HEK293 (cell line): Measurements from ENCODE around the gene TANK.
A peak's percentile ranks its signal among the peaks of the same experiment; 100 is the strongest.

ENCODE experiments used
- CTCF ChIP-seq: fragments of 450-650 bp; formaldehyde crosslinking; IDR thresholded peaks from 2 replicates; pipeline ENCODE4 v1.5.1; 2016; ENCODE audit warnings: missing biosample characterization, missing genetic modification characterization
- EGR2 ChIP-seq: fragments of 450-650 bp; formaldehyde crosslinking; IDR thresholded peaks from 2 replicates; pipeline ENCODE4 v1.5.1; 2016; ENCODE audit warnings: low read depth, missing biosample characterization, missing genetic modification characterization
- ELK4 ChIP-seq: IDR thresholded peaks from 2 replicates; pipeline ENCODE4 v1.6.1; 2011; ENCODE audit warnings: mild to moderate bottlenecking, low read depth, low read length, borderline replicate concordance
- KLF16 ChIP-seq: fragments of 450-650 bp; formaldehyde crosslinking; IDR thresholded peaks from 2 replicates; pipeline ENCODE4 v1.5.1; 2017; ENCODE audit warnings: missing biosample characterization, missing genetic modification characterization
- OSR2 ChIP-seq: fragments of 450-650 bp; formaldehyde crosslinking; IDR thresholded peaks from 2 replicates; pipeline ENCODE4 v1.5.1; 2016; ENCODE audit warnings: missing biosample characterization, missing genetic modification characterization
- PRDM2 ChIP-seq: fragments of 450-650 bp; formaldehyde crosslinking; IDR thresholded peaks from 2 replicates; pipeline ENCODE4 v1.5.1; 2016; ENCODE audit warnings: missing biosample characterization, missing genetic modification characterization, borderline replicate concordance
- SCRT2 ChIP-seq: fragments of 450-650 bp; formaldehyde crosslinking; IDR thresholded peaks from 2 replicates; pipeline ENCODE4 v1.5.1; 2016; ENCODE audit warnings: missing biosample characterization, missing genetic modification characterization
- YY1 ChIP-seq: fragments of 450-650 bp; formaldehyde crosslinking; IDR thresholded peaks from 2 replicates; pipeline ENCODE4 v1.5.1; 2018; ENCODE audit warnings: missing biosample characterization, missing genetic modification characterization
- ZBTB44 ChIP-seq: fragments of 450-650 bp; IDR thresholded peaks from 2 replicates; pipeline ENCODE4 v1.5.1; 2018; ENCODE audit warnings: missing biosample characterization, mild to moderate bottlenecking, missing genetic modification characterization
- ZEB2 ChIP-seq: fragments of 450-650 bp; formaldehyde crosslinking; IDR thresholded peaks from 2 replicates; pipeline ENCODE4 v1.5.1; 2016; ENCODE audit warnings: missing biosample characterization, missing genetic modification characterization
- ZNF112 ChIP-seq: fragments of 450-650 bp; formaldehyde crosslinking; IDR thresholded peaks from 2 replicates; pipeline ENCODE4 v1.5.0; 2017; ENCODE audit warnings: missing biosample characterization, missing genetic modification characterization
- ZNF132 ChIP-seq: fragments of 450-650 bp; formaldehyde crosslinking; IDR thresholded peaks from 2 replicates; pipeline ENCODE4 v1.5.1; 2017; ENCODE audit warnings: missing biosample characterization, missing genetic modification characterization, borderline replicate concordance
- ZNF138 ChIP-seq: fragments of 450-650 bp; formaldehyde crosslinking; IDR thresholded peaks from 2 replicates; pipeline ENCODE4 v1.5.1; 2016; ENCODE audit warnings: missing biosample characterization, missing genetic modification characterization, borderline replicate concordance
- ZNF140 ChIP-seq: fragments of 450-650 bp; formaldehyde crosslinking; IDR thresholded peaks from 2 replicates; pipeline ENCODE4 v1.5.1; 2016; ENCODE audit warnings: missing biosample characterization, missing genetic modification characterization
- ZNF184 ChIP-seq: fragments of 450-650 bp; IDR thresholded peaks from 2 replicates; pipeline ENCODE4 v1.5.1; 2018; ENCODE audit warnings: missing biosample characterization, mild to moderate bottlenecking, missing genetic modification characterization
- ZNF23 ChIP-seq: fragments of 450-650 bp; formaldehyde crosslinking; IDR thresholded peaks from 2 replicates; pipeline ENCODE4 v1.5.1; 2016; ENCODE audit warnings: missing biosample characterization, missing genetic modification characterization, borderline replicate concordance
- ZNF266 ChIP-seq: fragments of 450-650 bp; formaldehyde crosslinking; IDR thresholded peaks from 2 replicates; pipeline ENCODE4 v1.5.1; 2016; ENCODE audit warnings: missing biosample characterization, missing genetic modification characterization, low read depth
- ZNF335 ChIP-seq: fragments of 450-650 bp; formaldehyde crosslinking; conservative IDR thresholded peaks from 2 replicates; pipeline ENCODE4 v1.5.1; 2016; ENCODE audit warnings: missing biosample characterization, missing genetic modification characterization
- ZNF341 ChIP-seq: fragments of 450-650 bp; formaldehyde crosslinking; IDR thresholded peaks from 2 replicates; pipeline ENCODE4; 2016; ENCODE audit warnings: low read depth, missing biosample characterization, missing genetic modification characterization
- ZNF350 ChIP-seq: fragments of 450-650 bp; formaldehyde crosslinking; IDR thresholded peaks from 2 replicates; pipeline ENCODE4 v1.5.0; 2017; ENCODE audit warnings: missing biosample characterization, mild to moderate bottlenecking, missing genetic modification characterization
- ZNF366 ChIP-seq: fragments of 450-650 bp; formaldehyde crosslinking; conservative IDR thresholded peaks from 2 replicates; pipeline ENCODE4 v1.5.1; 2016; ENCODE audit warnings: missing biosample characterization, missing genetic modification characterization
- ZNF530 ChIP-seq: fragments of 450-650 bp; formaldehyde crosslinking; IDR thresholded peaks from 2 replicates; pipeline ENCODE4 v1.5.1; 2016; ENCODE audit warnings: low read depth, missing biosample characterization, missing genetic modification characterization
- ZNF600 ChIP-seq: fragments of 450-650 bp; formaldehyde crosslinking; IDR thresholded peaks from 2 replicates; pipeline ENCODE4 v1.5.1; 2016; ENCODE audit warnings: missing biosample characterization, missing genetic modification characterization
- ZNF660 ChIP-seq: fragments of 450-650 bp; IDR thresholded peaks from 2 replicates; pipeline ENCODE4 v1.5.1; 2018; ENCODE audit warnings: missing biosample characterization, mild to moderate bottlenecking, missing genetic modification characterization
- ZNF747 ChIP-seq: fragments of 450-650 bp; formaldehyde crosslinking; IDR thresholded peaks from 2 replicates; pipeline ENCODE4 v1.5.1; 2016; ENCODE audit warnings: missing biosample characterization, missing genetic modification characterization
- ZNF76 ChIP-seq: fragments of 450-650 bp; formaldehyde crosslinking; IDR thresholded peaks from 2 replicates; pipeline ENCODE4; 2016; ENCODE audit warnings: low read depth, missing biosample characterization, missing genetic modification characterization, borderline replicate concordance
- ZXDB ChIP-seq: fragments of 450-650 bp; formaldehyde crosslinking; IDR thresholded peaks from 2 replicates; pipeline ENCODE4 v1.5.1; 2016; ENCODE audit warnings: missing biosample characterization, missing genetic modification characterization
- TF ChIP-seq, protein P1 (sequence below): fragments of 450-650 bp; formaldehyde crosslinking; IDR thresholded peaks from 2 replicates; pipeline ENCODE4 v1.5.1; 2016; ENCODE audit warnings: missing biosample characterization, missing genetic modification characterization

The TANK gene

DNA sequence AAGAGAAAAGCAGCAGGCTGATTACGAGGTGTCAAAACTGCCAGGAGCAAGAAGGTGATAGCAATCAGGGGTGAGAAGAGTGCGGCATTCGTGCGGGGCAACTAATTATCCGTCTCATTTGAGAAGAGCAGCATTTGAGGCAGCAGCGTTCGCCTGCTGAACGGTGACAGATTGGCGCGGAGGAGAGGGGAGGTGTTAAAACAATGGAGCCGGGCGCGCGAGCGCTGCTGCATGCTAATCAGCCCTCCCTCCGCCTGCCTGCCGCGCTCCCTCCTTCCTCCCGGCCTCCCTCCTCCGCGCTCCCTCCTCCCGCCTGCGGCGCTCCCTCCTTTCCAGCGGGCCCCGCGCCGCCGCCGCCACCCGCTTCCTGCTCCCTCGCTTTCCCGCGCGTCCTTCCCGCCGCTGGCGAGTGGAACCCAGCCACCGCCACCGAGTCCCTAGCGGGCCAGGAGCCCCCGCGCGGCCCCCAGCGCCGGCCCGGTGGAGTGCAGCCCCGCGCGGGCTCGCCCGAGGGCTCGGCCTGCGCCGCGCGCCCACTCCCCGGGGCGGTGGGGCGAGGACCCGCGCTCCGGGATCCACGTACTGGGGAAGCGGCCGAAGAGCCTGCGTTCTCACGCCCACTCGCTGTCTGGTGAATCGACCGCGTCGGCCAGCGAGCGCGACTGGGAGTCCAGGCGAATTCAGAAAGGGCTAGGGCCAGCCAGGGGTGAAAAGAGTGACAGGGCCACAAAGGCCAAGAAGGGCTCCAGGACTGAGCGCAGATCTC is 78.5 kb downstream of the TANK start (continued):
- TF ChIP-seq ZNF140 (tag by site-specific recombination) = no peak
- TF ChIP-seq ZNF132 (tag by site-specific recombination) = no peak
- TF ChIP-seq SCRT2 = no peak
- TF ChIP-seq, protein P1, sequence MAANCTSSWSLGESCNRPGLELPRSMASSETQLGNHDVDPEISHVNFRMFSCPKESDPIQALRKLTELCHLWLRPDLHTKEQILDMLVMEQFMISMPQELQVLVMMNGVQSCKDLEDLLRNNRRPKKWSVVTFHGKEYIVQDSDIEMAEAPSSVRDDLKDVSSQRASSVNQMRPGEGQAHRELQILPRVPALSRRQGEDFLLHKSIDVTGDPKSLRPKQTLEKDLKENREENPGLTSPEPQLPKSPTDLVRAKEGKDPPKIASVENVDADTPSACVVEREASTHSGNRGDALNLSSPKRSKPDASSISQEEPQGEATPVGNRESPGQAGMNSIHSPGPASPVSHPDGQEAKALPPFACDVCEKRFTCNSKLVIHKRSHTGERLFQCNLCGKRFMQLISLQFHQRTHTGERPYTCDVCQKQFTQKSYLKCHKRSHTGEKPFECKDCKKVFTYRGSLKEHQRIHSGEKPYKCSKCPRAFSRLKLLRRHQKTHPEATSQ (tag by site-specific recombination) = no peak
- no peak for TF ChIP-seq ZNF23
- TF ChIP-seq KLF16 = peak; percentile 49; the same call in 1 of the 2 replicates
- no peak for TF ChIP-seq PRDM2 (tag by site-specific recombination)
- no peak for TF ChIP-seq ZNF266 (tag by site-specific recombination)
- no peak for TF ChIP-seq ZNF112 (tag by site-specific recombination)
- TF ChIP-seq ZNF76 = peak; percentile 27; the same call in 1 of the 2 replicates
- peak; percentile 44; the same call in 1 of the 2 replicates for TF ChIP-seq ZXDB (tag by site-specific recombination)
- TF ChIP-seq ZNF366 = peak; percentile 78
- TF ChIP-seq ZNF600 = peak; percentile 22; the same call in 1 of the 2 replicates
- TF ChIP-seq ZNF530 = no peak
- no peak for TF ChIP-seq ZNF660 (tag by site-specific recombination)
- TF ChIP-seq EGR2 (tag by site-specific recombination) = 0 out of 2 replicates have a peak, but pooled peaks have one; percentile 18
- no peak for TF ChIP-seq ELK4
- no peak for TF ChIP-seq ZEB2 (tag by site-specific recombination)
- TF ChIP-seq YY1 = peak; percentile 48; the same call in 1 of the 2 replicates
- TF ChIP-seq ZNF184 (tag by site-specific recombination) = no peak
- peak; percentile 95 for TF ChIP-seq ZNF341
- peak; percentile 30; the same call in 1 of the 2 replicates for TF ChIP-seq OSR2
- 0 out of 2 replicates have a peak, but pooled peaks have one; percentile 19 for TF ChIP-seq ZBTB44 (tag by site-specific recombination)
- no peak for TF ChIP-seq ZNF138 (tag by site-specific recombination)
- TF ChIP-seq ZNF335 = peak; percentile 93
- TF ChIP-seq ZNF350 (tag by site-specific recombination) = no peak
- no peak for TF ChIP-seq ZNF747 (tag by site-specific recombination)
- peak; percentile 13; the same call in 1 of the 2 replicates for TF ChIP-seq CTCF (tag by site-specific recombination)
